CD4-positive, alpha-beta memory T cell (primary cell): Measurements from ENCODE around the gene COL23A1. TPM values are rescaled to one million over a fixed set of nuclear protein-coding genes. Genes with fewer than 3 reads are reported as not detected.

Source experiments
- CTCF ChIA-PET: fragments of 350-600 bp; sonication (Branson Sonifier 250); formaldehyde crosslinking; loops from one replicate; lab custom pipeline; 2021; ENCODE audit warnings: inconsistent platforms; ENCODE audit not compliant: partially characterized antibody; lab: Charles Lee
- POLR2A ChIA-PET: fragments of 350-600 bp; sonication (Branson Sonifier 250); formaldehyde crosslinking; loops from one replicate; lab custom pipeline; 2021; ENCODE audit not compliant: partially characterized antibody; lab: Charles Lee
- DNase-seq, 5 donors: peaks; one replicate each; pipeline versions ENCODE4 v3.0.0 to v3.0.0-alpha.2; 2020 to 2022; ENCODE audit warnings: mixed read lengths in 1 of 5
- H3K27ac ChIP-seq: one replicate; pipeline ENCODE4 v1.7.0; 2013; ENCODE audit warnings: low read depth, low read length
- H3K27me3 ChIP-seq: 2 replicates; pipeline ENCODE4 v1.7.0; 2013; ENCODE audit warnings: mild to moderate bottlenecking, low read length, moderate library complexity; ENCODE audit not compliant: insufficient read depth
- H3K36me3 ChIP-seq: 2 replicates; pipeline ENCODE4 v1.7.0; 2013; ENCODE audit warnings: mild to moderate bottlenecking, low read length, moderate library complexity; ENCODE audit not compliant: insufficient read depth
- H3K4me1 ChIP-seq: 2 replicates; pipeline ENCODE4 v1.7.0; 2013; ENCODE audit warnings: mild to moderate bottlenecking, low read length, moderate library complexity; ENCODE audit not compliant: insufficient read depth
- H3K4me3 ChIP-seq, 2 donors: one replicate each; pipeline ENCODE4 v1.7.0; 2013; ENCODE audit warnings: low read length in 2 of 2, mild to moderate bottlenecking in 1 of 2
- H3K9me3 ChIP-seq, 2 donors: one replicate each; pipeline ENCODE4 v1.7.0; 2013; ENCODE audit warnings: low read length in 2 of 2, control low read depth in 1 of 2; ENCODE audit not compliant: control insufficient read depth in 1 of 2
- H3K27ac Mint-ChIP-seq, 7 donors: one replicate each; pipeline ENCODE4 v1.8.0; 2020 to 2021; ENCODE audit warnings: mixed read lengths in 7 of 7, mild to moderate bottlenecking in 6 of 7, inconsistent platforms in 3 of 7, moderate library complexity in 3 of 7
- H3K27me3 Mint-ChIP-seq, 2 donors: one replicate each; pipeline ENCODE4 v1.8.0; 2020 to 2021; ENCODE audit warnings: mixed read lengths in 2 of 2
- H3K36me3 Mint-ChIP-seq, 2 donors: one replicate each; pipeline ENCODE4 v1.8.0; 2020 to 2021; ENCODE audit warnings: mixed read lengths in 2 of 2, inconsistent platforms in 1 of 2, mild to moderate bottlenecking in 1 of 2
- H3K4me1 Mint-ChIP-seq, 4 donors: one replicate each; pipeline ENCODE4 v1.8.0; 2020 to 2021; ENCODE audit warnings: mixed read lengths in 4 of 4, mild to moderate bottlenecking in 1 of 4
- H3K4me3 Mint-ChIP-seq, 8 donors: one replicate each; pipeline ENCODE4 v1.8.0; 2020 to 2021; ENCODE audit warnings: mixed read lengths in 8 of 8, mild to moderate bottlenecking in 7 of 8, moderate library complexity in 6 of 8, inconsistent platforms in 3 of 8
- H3K9me3 Mint-ChIP-seq, 8 donors: one replicate each; pipeline ENCODE4 v1.8.0; 2020 to 2021; ENCODE audit warnings: mixed read lengths in 8 of 8, mild to moderate bottlenecking in 5 of 8, inconsistent platforms in 3 of 8, moderate library complexity in 1 of 8
- intact Hi-C: fragments of 100-400 bp; cut with micrococcal nuclease; formaldehyde crosslinking; loops from one replicate; pipeline ENCODE4 v1.15.1; 2023
- polyA plus RNA-seq, 2 donors: library from polyadenylated mRNA; unstranded; fragments of 300-500 nt; fragmentation: Illumina TruSeq; gene quantifications; one replicate each; pipeline ENCODE4 v1.2.3, GENCODE V29; 2021
- total RNA-seq, 2 experiments: library from RNA; stranded (reverse); gene quantifications; one replicate each; pipeline ENCODE4 v1.2.3, GENCODE V29; 2021

The COL23A1 gene
- total and polyA plus RNA-seq, 4 experiments from 2014 or later, result 0.17 to 0.25 TPM; not detected in 2

- POLR2A ChIA-PET, result interaction anchor here (1.5 to 3.1 kb wide), 4 partner anchors 8 to 17 kb away, joined by 3 to 16 read pairs (median 8); partner anchors contain the start of gene HNRNPAB
- Mint-ChIP-seq H3K9me3 (peaks cover 0 to 2% (median 0%) of the 10 kb centered on the region in 8 donors), H3K36me3 (peaks cover 36 to 84% of the 10 kb centered on the region in 2 donors), H3K27me3 (no peaks in the 10 kb centered on the region), H3K4me1 (peaks cover 10 to 13% (median 11%) of the 10 kb centered on the region in 4 donors), H3K27ac (peak overlapping the region in 6 of 7 donors; percentile 9 to 82 (median 50)), H3K4me3 (no peak overlapping the region)
- CTCF ChIA-PET, result no interaction called here
- Histone ChIP-seq H3K36me3 (peaks cover 73% of the 10 kb centered on the region), H3K9me3 (no peaks in the 10 kb centered on the region), H3K4me1 (peaks cover 3% of the 10 kb centered on the region), H3K27ac (no peak overlapping the region), H3K27me3 (no peaks in the 10 kb centered on the region), H3K4me3 (no peak overlapping the region)
- no peak for DNase-seq
- intact Hi-C loops, result no loop called here
These were observed 375.9 kb downstream of the COL23A1 start for GRCh38 chr5:178214160-178214803.

DNA sequence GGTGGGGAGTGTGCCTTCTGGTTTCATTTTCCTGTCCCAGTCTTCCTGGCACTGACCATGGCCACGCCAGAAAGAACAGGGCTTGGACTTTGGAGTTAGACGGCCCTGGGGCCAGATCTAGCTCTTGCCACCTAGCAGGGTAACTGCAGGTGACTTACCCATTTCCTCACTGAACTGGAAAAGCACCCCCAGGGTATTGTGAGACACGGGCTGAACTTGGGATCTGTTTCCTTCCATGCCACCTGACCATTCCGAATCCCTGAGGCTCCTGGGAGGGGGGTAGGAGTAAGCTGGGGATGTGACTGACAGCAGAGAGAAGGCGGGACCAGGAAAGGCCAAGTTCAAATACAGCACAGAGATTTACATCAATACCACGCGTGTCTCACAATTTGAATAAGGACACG, 376.4 kb downstream of the COL23A1 start:
- Histone ChIP-seq H3K4me3 (no peak overlapping the region), H3K36me3 (peaks cover 78% of the 10 kb centered on the region), H3K27me3 (no peaks in the 10 kb centered on the region), H3K27ac (no peak overlapping the region), H3K9me3 (no peaks in the 10 kb centered on the region), H3K4me1 (peaks cover 6% of the 10 kb centered on the region)
- DNase-seq, result no peak
- no peak overlapping the region for H3K4me3 Mint-ChIP-seq
- H3K27ac Mint-ChIP-seq, result peak overlapping the region in 6 of 7 donors; percentile 44 to 82 (median 64)
- CTCF ChIA-PET, result no interaction called here
- intact Hi-C loops, result no loop called here
- H3K9me3 Mint-ChIP-seq, result peaks cover 0 to 2% (median 0%) of the 10 kb centered on the region in 8 donors
- POLR2A ChIA-PET, result interaction anchor here (1.7 to 3.1 kb wide), 3 partner anchors 7 to 17 kb away, joined by 6 to 16 read pairs (median 9); partner anchors contain the start of gene HNRNPAB
- H3K36me3 Mint-ChIP-seq, result peaks cover 41 to 86% of the 10 kb centered on the region in 2 donors
- no peaks in the 10 kb centered on the region for H3K27me3 Mint-ChIP-seq
- H3K4me1 Mint-ChIP-seq, result peaks cover 10 to 16% (median 16%) of the 10 kb centered on the region in 4 donors

DNA sequence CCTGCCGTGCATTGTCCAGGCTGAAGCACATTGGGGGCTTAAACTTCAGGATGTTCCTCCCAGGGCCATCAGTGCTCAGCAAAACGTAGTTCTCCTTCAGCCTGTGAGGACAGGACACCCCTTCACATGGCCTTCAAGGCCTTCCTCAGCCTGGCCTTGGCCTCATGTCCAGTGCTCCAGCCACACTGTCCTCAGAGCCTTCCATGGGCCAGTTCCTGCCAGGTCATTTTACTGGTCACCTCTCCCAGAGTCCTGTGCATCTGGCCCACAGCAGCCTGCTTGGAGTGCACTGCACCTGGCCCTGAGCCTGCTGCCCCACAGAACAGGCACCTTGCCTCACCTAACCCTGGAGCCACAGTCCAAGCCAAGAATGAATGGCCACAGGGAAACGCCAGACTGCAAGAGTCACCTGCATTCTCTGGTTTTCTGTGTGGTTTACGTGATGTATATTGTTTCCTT, 377.2 kb downstream of the COL23A1 start:
- intact Hi-C loops, result no loop called here
- no peak overlapping the region for H3K4me3 Mint-ChIP-seq
- H3K36me3 ChIP-seq, result peaks cover 85% of the 10 kb centered on the region
- no peaks in the 10 kb centered on the region for H3K9me3 ChIP-seq
- H3K27me3 ChIP-seq, result no peaks in the 10 kb centered on the region
- ChIA-PET POLR2A (interaction anchor here (1.2 to 2.1 kb wide), 3 partner anchors 8 to 18 kb away, joined by 4 to 9 read pairs (median 6); partner anchors contain the start of gene HNRNPAB), CTCF (no interaction called here)
- H3K4me3 ChIP-seq, result no peak overlapping the region
- H3K27ac ChIP-seq, result no peak overlapping the region
- H3K36me3 Mint-ChIP-seq, result peaks cover 38 to 87% of the 10 kb centered on the region in 2 donors
- no peaks in the 10 kb centered on the region for H3K27me3 Mint-ChIP-seq
- H3K4me1 Mint-ChIP-seq, result peaks cover 13 to 23% (median 19%) of the 10 kb centered on the region in 4 donors
- peaks cover 13% of the 10 kb centered on the region for H3K4me1 ChIP-seq
- H3K9me3 Mint-ChIP-seq, result peaks cover 0 to 2% (median 0%) of the 10 kb centered on the region in 8 donors
- DNase-seq, result no peak
- peak overlapping the region in 4 of 7 donors; percentile 12 to 81 (median 54) for H3K27ac Mint-ChIP-seq

DNA sequence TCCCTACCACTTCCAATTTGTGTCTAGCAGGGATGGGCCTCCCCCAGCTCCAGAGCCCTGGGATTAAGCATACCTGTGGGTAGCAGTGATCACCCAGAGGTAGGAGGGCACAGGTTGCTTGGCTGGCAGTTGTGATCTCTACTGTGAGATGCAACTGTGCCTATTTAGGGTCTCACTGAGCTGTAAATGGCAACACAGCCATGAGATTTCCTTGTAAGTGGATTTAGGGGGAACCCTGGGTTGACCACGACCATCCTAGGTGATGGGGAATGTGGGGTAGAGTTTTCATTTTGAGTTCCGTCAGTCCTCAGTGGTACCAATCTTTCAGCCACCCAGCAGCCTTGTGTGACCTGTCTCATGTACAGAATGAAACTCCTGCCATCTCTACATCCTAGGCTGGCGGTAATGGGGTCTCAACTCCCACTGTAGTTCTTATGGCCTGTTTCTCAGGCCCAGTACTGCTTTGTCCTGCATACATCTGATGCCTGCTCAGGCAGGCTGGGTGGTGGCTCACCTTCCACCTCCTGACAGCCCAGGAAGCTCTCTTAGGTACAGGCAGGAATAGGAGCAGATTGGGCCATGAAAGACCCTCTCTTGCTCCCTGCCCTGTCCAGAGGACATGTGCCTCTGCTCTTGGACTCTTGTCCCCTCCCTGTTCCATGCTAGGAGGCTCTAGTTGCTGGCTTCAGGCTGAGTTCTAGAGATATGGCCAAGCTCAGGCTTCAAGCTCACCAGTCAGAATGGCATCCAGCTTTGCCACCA, 377.8 kb downstream of the COL23A1 start:
- Mint-ChIP-seq H3K9me3 (peaks cover 0 to 2% (median 0%) of the 10 kb centered on the region in 8 donors), H3K36me3 (peaks cover 40 to 93% of the 10 kb centered on the region in 2 donors), H3K27ac (peak overlapping the region in 4 of 7 donors; percentile 39 to 81 (median 50)), H3K27me3 (no peaks in the 10 kb centered on the region), H3K4me3 (no peak overlapping the region), H3K4me1 (peaks cover 15 to 29% (median 23%) of the 10 kb centered on the region in 4 donors)
- Histone ChIP-seq H3K9me3 (no peaks in the 10 kb centered on the region), H3K4me3 (no peak overlapping the region), H3K4me1 (peaks cover 19% of the 10 kb centered on the region), H3K36me3 (peaks cover 91% of the 10 kb centered on the region), H3K27ac (no peak overlapping the region), H3K27me3 (no peaks in the 10 kb centered on the region)
- ChIA-PET CTCF (no interaction called here), POLR2A (interaction anchor here (1.2 to 2.1 kb wide), 3 partner anchors 8 to 19 kb away, joined by 4 to 9 read pairs (median 6); partner anchors contain the start of gene HNRNPAB)
- no peak for DNase-seq
- intact Hi-C loops, result no loop called here

GRCh38 chr5:178211095-178212048, 378.8 kb downstream of the COL23A1 start:
- peaks cover 20 to 35% (median 27%) of the 10 kb centered on the region in 4 donors for H3K4me1 Mint-ChIP-seq
- H3K27me3 Mint-ChIP-seq, result no peaks in the 10 kb centered on the region
- intact Hi-C loops, result no loop called here
- Histone ChIP-seq H3K36me3 (peaks cover 95% of the 10 kb centered on the region), H3K9me3 (no peaks in the 10 kb centered on the region), H3K4me3 (no peak overlapping the region), H3K27ac (no peak overlapping the region), H3K27me3 (no peaks in the 10 kb centered on the region), H3K4me1 (peaks cover 29% of the 10 kb centered on the region)
- H3K9me3 Mint-ChIP-seq, result peaks cover 0 to 2% (median 0%) of the 10 kb centered on the region in 8 donors
- H3K36me3 Mint-ChIP-seq, result peaks cover 38 to 97% of the 10 kb centered on the region in 2 donors
- no peak overlapping the region for H3K4me3 Mint-ChIP-seq
- ChIA-PET POLR2A (interaction anchor here (0.6 kb wide), 1 partner anchor 869 kb away, joined by 3 read pairs; no protein-coding TSS in a partner anchor), CTCF (no interaction called here)
- DNase-seq, result no peak
- peak overlapping the region in 2 of 7 donors; percentile 46 to 64 for H3K27ac Mint-ChIP-seq

DNA sequence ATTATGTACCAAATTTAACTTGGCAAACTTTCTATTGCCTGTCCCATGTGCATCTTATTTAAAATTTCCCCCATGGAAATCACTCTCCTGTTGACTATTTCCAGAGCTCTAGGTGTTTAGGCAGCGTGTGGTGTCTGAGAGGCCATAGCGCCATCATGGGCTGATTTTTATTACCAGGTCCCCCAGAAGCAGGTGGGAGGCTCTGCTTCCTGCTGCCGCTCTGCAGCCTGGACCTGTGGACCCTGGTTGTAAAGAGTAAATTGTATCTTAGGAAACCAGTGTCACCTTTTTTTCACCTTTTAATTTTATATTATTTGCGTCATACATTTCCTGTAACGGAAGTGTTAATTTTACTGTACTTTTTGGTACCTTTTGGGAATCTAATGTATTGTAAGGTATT, 379.5 kb downstream of the COL23A1 start:
- Histone ChIP-seq H3K36me3 (peaks cover 88% of the 10 kb centered on the region), H3K27me3 (no peaks in the 10 kb centered on the region), H3K9me3 (no peaks in the 10 kb centered on the region), H3K4me1 (peaks cover 34% of the 10 kb centered on the region), H3K27ac (no peak overlapping the region), H3K4me3 (no peak overlapping the region)
- Mint-ChIP-seq H3K4me1 (peaks cover 23 to 37% (median 31%) of the 10 kb centered on the region in 4 donors), H3K27me3 (no peaks in the 10 kb centered on the region), H3K4me3 (no peak overlapping the region), H3K9me3 (no peaks in the 10 kb centered on the region), H3K36me3 (peaks cover 39 to 97% of the 10 kb centered on the region in 2 donors), H3K27ac (no peak overlapping the region)
- DNase-seq, result no peak
- ChIA-PET CTCF (no interaction called here), POLR2A (interaction anchor here (0.6 kb wide), 1 partner anchor 868 kb away, joined by 3 read pairs; no protein-coding TSS in a partner anchor)
- intact Hi-C loops, result no loop called here
